A673 (cell line): ENCODE results near the gene TEAD1. TPM values are rescaled to one million over a fixed set of nuclear protein-coding genes. Genes with fewer than 3 reads are reported as not detected.

Experiments used
- BruUV-seq: library from RNA; stranded (reverse); fragments of 400-500 nt; replicated peaks from 2 replicates; lab custom pipeline; 2021; lab: Mats Ljungman, UMichigan
- CTCF ChIA-PET: fragments of 300-600 bp; sonication (Branson Sonifier 250); formaldehyde crosslinking; loops from one replicate; lab custom pipeline; 2022; ENCODE audit warnings: antibody characterized with exemption; lab: Charles Lee
- POLR2A ChIA-PET: fragments of 300-600 bp; sonication (Branson Sonifier 250); formaldehyde crosslinking; loops from one replicate; lab custom pipeline; 2022; ENCODE audit warnings: antibody characterized with exemption; ENCODE audit not compliant: low non-redundant PET; lab: Charles Lee
- DNase-seq: peaks from one replicate; pipeline ENCODE4 v3.0.0-alpha.2; 2015; ENCODE audit warnings: low spot score
- H3K27ac ChIP-seq: fragments of 200-600 bp; sonication (generic); 2 replicates; pipeline ENCODE4 v1.5.1; 2016; ENCODE audit warnings: mixed run types, low read depth, mild to moderate bottlenecking, mixed read lengths, antibody characterized with exemption, low read length; ENCODE audit not compliant: poor library complexity, severe bottlenecking
- H3K27me3 ChIP-seq: fragments of 200-600 bp; sonication (generic); replicated peaks from 2 replicates; pipeline ENCODE4 v1.6.1; 2017; ENCODE audit warnings: mixed run types, low read depth, mild to moderate bottlenecking, mixed read lengths, antibody characterized with exemption, low read length; ENCODE audit not compliant: insufficient read depth, poor library complexity
- H3K36me3 ChIP-seq: fragments of 200-600 bp; sonication (generic); 2 replicates; pipeline ENCODE4 v1.6.1; 2016; ENCODE audit warnings: mixed run types, mild to moderate bottlenecking, mixed read lengths, antibody characterized with exemption, low read length; ENCODE audit not compliant: insufficient read depth, poor library complexity, severe bottlenecking
- H3K4me1 ChIP-seq: fragments of 200-600 bp; sonication (generic); 2 replicates; pipeline ENCODE4 v1.6.1; 2017; ENCODE audit warnings: mixed run types, mild to moderate bottlenecking, mixed read lengths, antibody characterized with exemption, low read length; ENCODE audit not compliant: insufficient read depth, poor library complexity, severe bottlenecking
- H3K4me3 ChIP-seq: fragments of 200-600 bp; sonication (generic); 2 replicates; pipeline ENCODE4 v1.5.1; 2016; ENCODE audit warnings: low read depth, mixed run types, mild to moderate bottlenecking, mixed read lengths, low read length; ENCODE audit not compliant: poor library complexity, severe bottlenecking
- H3K9me3 ChIP-seq: fragments of 200-600 bp; sonication (generic); 2 replicates; pipeline ENCODE4 v1.6.1; 2016; ENCODE audit warnings: mixed run types, low read depth, mild to moderate bottlenecking, mixed read lengths, antibody characterized with exemption, low read length; ENCODE audit not compliant: poor library complexity, severe bottlenecking
- EZH2 ChIP-seq: fragments of 200-600 bp; sonication (generic); IDR thresholded peaks from 2 replicates; pipeline ENCODE4 v1.6.1; 2017; ENCODE audit warnings: borderline replicate concordance, low read depth, mild to moderate bottlenecking, mixed read lengths, antibody characterized with exemption, low read length; ENCODE audit not compliant: poor library complexity, severe bottlenecking
- intact Hi-C: fragments of 100-400 bp; cut with micrococcal nuclease; formaldehyde crosslinking; loops from one replicate; pipeline ENCODE4 v1.10.0; 2022; ENCODE audit not compliant: unreplicated experiment
- total RNA-seq: library from RNA; stranded (reverse); gene quantifications from 2 replicates; pipeline ENCODE4 v1.2.3, GENCODE V29; 2021
- TF ChIP-seq, protein P1 (sequence below): fragments of 300-800, 200-600 bp; sonication (generic); conservative IDR thresholded peaks from 2 replicates; pipeline ENCODE4 v1.5.1; 2017; ENCODE audit warnings: low read depth, mild to moderate bottlenecking, antibody characterized with exemption, low read length, moderate library complexity, mixed read lengths

The TEAD1 gene
- total RNA-seq, 1 experiment from 2014 or later: 81.8 TPM

DNA sequence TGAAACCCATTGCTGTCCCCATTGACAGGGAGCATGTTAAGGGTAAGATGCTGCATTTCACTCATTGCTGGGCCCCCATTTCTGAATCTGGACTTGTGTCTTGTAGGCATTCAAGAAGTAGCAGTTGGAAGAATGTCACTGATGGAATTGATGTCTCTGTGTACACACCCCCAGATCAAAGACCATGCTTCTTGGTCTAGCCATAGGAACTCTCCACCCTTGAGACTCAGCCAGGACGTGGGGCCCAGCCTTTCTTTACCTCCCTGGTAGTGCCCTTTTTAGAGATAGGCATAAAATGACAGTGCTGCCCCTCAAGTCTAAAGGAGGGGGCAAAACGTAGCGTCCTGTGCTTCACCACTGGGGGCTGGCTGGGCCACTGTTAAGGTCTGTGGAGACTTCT is 135.1 kb downstream of the TEAD1 start:
- H3K27me3 ChIP-seq: no peaks in the 10 kb centered on the region
- no peak overlapping the region for H3K4me3 ChIP-seq
- no peak for DNase-seq
- ChIA-PET POLR2A (no interaction called here), CTCF (no interaction called here)
- no peaks in the 10 kb centered on the region for H3K36me3 ChIP-seq
- peaks cover 27% of the 10 kb centered on the region for H3K4me1 ChIP-seq
- no peak overlapping the region for H3K27ac ChIP-seq
- no TSS peak for BruUV-seq
- TF ChIP-seq, protein P1, sequence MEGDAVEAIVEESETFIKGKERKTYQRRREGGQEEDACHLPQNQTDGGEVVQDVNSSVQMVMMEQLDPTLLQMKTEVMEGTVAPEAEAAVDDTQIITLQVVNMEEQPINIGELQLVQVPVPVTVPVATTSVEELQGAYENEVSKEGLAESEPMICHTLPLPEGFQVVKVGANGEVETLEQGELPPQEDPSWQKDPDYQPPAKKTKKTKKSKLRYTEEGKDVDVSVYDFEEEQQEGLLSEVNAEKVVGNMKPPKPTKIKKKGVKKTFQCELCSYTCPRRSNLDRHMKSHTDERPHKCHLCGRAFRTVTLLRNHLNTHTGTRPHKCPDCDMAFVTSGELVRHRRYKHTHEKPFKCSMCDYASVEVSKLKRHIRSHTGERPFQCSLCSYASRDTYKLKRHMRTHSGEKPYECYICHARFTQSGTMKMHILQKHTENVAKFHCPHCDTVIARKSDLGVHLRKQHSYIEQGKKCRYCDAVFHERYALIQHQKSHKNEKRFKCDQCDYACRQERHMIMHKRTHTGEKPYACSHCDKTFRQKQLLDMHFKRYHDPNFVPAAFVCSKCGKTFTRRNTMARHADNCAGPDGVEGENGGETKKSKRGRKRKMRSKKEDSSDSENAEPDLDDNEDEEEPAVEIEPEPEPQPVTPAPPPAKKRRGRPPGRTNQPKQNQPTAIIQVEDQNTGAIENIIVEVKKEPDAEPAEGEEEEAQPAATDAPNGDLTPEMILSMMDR: no peak
- TF ChIP-seq EZH2: no peak
- intact Hi-C loops: no loop called here
- H3K9me3 ChIP-seq: no peaks in the 10 kb centered on the region

DNA sequence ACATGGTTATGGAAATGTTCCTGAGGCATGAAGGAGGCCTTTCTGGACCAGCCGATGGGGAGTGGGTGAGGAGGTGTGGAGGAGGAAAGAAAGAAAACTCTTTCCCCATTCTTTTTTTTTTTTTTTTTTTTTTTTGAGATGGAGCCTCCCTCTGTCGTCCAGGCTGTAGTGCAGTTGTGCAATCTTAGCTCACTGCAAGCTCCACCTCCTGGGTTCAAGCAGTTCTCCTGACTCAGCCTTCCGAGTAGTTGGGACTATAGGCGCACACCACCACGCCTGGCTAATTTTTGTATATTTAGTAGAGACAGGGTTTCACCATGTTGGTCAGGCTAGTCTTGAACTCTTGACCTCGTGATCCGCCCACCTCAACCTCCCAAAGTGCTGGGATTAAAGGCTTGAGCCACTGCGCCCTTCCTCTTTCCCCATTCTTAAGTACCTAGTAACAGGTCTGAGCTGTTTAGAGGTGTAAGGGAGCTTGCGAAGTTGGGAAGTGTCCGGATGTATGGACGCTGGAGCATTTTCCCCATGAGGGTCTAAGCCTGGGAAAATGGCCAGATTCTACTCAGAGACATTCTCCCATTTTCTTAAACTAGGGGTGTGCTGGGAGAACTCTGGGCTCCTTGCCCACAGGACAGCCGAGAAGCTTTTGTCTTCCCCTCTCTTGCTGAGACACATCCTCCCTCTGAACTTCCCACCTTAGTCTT is 135.8 kb downstream of the TEAD1 start:
- ChIA-PET CTCF (no interaction called here), POLR2A (no interaction called here)
- Histone ChIP-seq H3K4me1 (peaks cover 30% of the 10 kb centered on the region), H3K36me3 (no peaks in the 10 kb centered on the region), H3K4me3 (no peak overlapping the region), H3K9me3 (no peaks in the 10 kb centered on the region), H3K27ac (no peak overlapping the region), H3K27me3 (no peaks in the 10 kb centered on the region)
- intact Hi-C loops: loop anchor here (10.0 kb wide), 1 partner anchor 135 kb away; the partner anchor contains the start of gene TEAD1
- BruUV-seq: no TSS peak
- no peak for DNase-seq
- TF ChIP-seq, protein P1: no peak
- no peak for TF ChIP-seq EZH2

DNA sequence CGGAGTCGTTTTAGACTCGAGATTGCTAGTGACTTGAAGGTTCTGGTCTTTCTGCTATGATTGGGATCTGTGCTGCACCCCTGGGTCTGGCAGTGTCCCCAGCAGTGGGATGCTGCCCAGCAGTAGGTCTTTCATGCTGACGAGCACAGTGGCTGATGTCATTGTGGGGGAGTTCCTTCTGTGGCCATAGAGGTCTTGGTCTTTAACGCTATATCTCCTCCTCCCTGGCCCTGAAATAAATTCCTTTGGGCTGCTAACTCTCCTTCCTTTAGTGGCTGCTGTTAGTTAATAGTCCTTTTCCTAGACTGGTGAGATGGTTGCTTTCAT is 136.3 kb downstream of the TEAD1 start:
- Histone ChIP-seq H3K9me3 (no peaks in the 10 kb centered on the region), H3K27ac (no peak overlapping the region), H3K4me3 (no peak overlapping the region), H3K27me3 (no peaks in the 10 kb centered on the region), H3K36me3 (no peaks in the 10 kb centered on the region), H3K4me1 (peaks cover 35% of the 10 kb centered on the region)
- CTCF ChIA-PET: no interaction called here
- TF ChIP-seq, protein P1: no peak
- no peak for TF ChIP-seq EZH2
- no peak for DNase-seq
- BruUV-seq: no TSS peak
- intact Hi-C loops: loop anchor here (10.0 kb wide), 1 partner anchor 136 kb away; the partner anchor contains the start of gene TEAD1
- POLR2A ChIA-PET: no interaction called here
